H1 (cell line): ENCODE measurements around the gene PRDM10. TPM values are rescaled to one million over a fixed set of nuclear protein-coding genes. Genes with fewer than 3 reads are reported as not detected.

Experiments
- CTCF ChIA-PET: fragments of 300-600 bp; sonication (Branson Sonifier 250); formaldehyde crosslinking; loops from one replicate; lab custom pipeline; 2021; ENCODE audit not compliant: partially characterized antibody; lab: Charles Lee
- POLR2A ChIA-PET: fragments of 300-600 bp; sonication (Branson Sonifier 250); formaldehyde crosslinking; loops from one replicate; lab custom pipeline; 2021; ENCODE audit warnings: inconsistent platforms; ENCODE audit not compliant: partially characterized antibody; lab: Charles Lee
- DNase-seq, 2 experiments: peaks; one replicate each; pipeline versions ENCODE4 v3.0.0 to v3.0.0-alpha.2; 2010 to 2022; ENCODE audit warnings: low spot score in 2 of 2, low read depth in 1 of 2, mixed read lengths in 1 of 2
- FAIRE-seq: peaks from 2 replicates; lab custom pipeline; 2011; peaks lifted over from hg19 to GRCh38; lab: Jason Lieb, UNC
- H2AFZ ChIP-seq: 2 replicates; pipeline ENCODE4 v1.8.1; 2012; ENCODE audit warnings: low read length, inconsistent platforms
- H2AK5ac ChIP-seq: 2 replicates; pipeline ENCODE4 v1.6.1; 2013; ENCODE audit warnings: low read depth, low read length
- H2BK120ac ChIP-seq: replicated peaks from 2 replicates; pipeline ENCODE3; 2013; ENCODE audit warnings: low read depth, low read length, inconsistent platforms
- H2BK12ac ChIP-seq: 2 replicates; pipeline ENCODE4 v1.6.1; 2013; ENCODE audit warnings: low read depth, low read length
- H2BK15ac ChIP-seq: 2 replicates; pipeline ENCODE4 v1.6.1; 2013; ENCODE audit warnings: low read length
- H2BK20ac ChIP-seq: 2 replicates; pipeline ENCODE4 v1.6.1; 2013; ENCODE audit warnings: low read length
- H2BK5ac ChIP-seq: 2 replicates; pipeline ENCODE4 v1.6.1; 2013; ENCODE audit warnings: low read depth, low read length
- H3K14ac ChIP-seq: 2 replicates; pipeline ENCODE4 v1.6.1; 2013; ENCODE audit warnings: inconsistent platforms; ENCODE audit not compliant: insufficient read length
- H3K18ac ChIP-seq: 2 replicates; pipeline ENCODE4 v1.6.1; 2013; ENCODE audit warnings: low read length; ENCODE audit errors: extremely low read depth
- H3K23ac ChIP-seq: 2 replicates; pipeline ENCODE4 v1.6.1; 2013; ENCODE audit warnings: inconsistent platforms; ENCODE audit not compliant: insufficient read length
- H3K23me2 ChIP-seq: 2 replicates; pipeline ENCODE4 v1.6.1; 2013; ENCODE audit warnings: low read depth, low read length
- H3K27ac ChIP-seq: 2 replicates; pipeline ENCODE4 v1.6.1; 2011; ENCODE audit warnings: low read depth, low read length, inconsistent platforms
- H3K27me3 ChIP-seq, 4 experiments: replicated peaks in 1 of 4; 1 replicate in 1 of 4; 2 replicates in 3 of 4; pipeline versions ENCODE4 v1.6.1 to v1.8.1; 2011 to 2013; ENCODE audit warnings: low read length in 3 of 4, mild to moderate bottlenecking in 3 of 4, inconsistent platforms in 2 of 4, mixed read lengths in 2 of 4, moderate library complexity in 1 of 4; ENCODE audit not compliant: control insufficient read depth in 3 of 4, insufficient read depth in 3 of 4; ENCODE audit errors: extremely low read depth in 1 of 4
- H3K36me3 ChIP-seq, 4 experiments: 2 replicates each; pipeline versions ENCODE4 v1.6.1 to v1.8.1; 2011 to 2013; ENCODE audit warnings: mild to moderate bottlenecking in 4 of 4, low read length in 3 of 4, moderate library complexity in 2 of 4, control low read depth in 1 of 4, inconsistent platforms in 1 of 4; ENCODE audit not compliant: insufficient read depth in 4 of 4, control insufficient read depth in 2 of 4
- H3K4ac ChIP-seq: replicated peaks from 2 replicates; pipeline ENCODE3; 2013; ENCODE audit warnings: low read length, low read depth, mixed read lengths, inconsistent platforms; ENCODE audit not compliant: insufficient read length
- H3K4me1 ChIP-seq, 4 experiments: replicated peaks in 1 of 4; 1 replicate in 1 of 4; 2 replicates in 3 of 4; pipeline versions ENCODE4 v1.6.1 to v1.8.1; 2011 to 2013; ENCODE audit warnings: low read length in 3 of 4, inconsistent platforms in 2 of 4, mixed read lengths in 1 of 4; ENCODE audit not compliant: insufficient read depth in 4 of 4, control insufficient read depth in 3 of 4
- H3K4me2 ChIP-seq, 2 experiments: 2 replicates each; pipeline versions ENCODE4 v1.6.1 to v1.8.1; 2011 to 2013; ENCODE audit warnings: low read depth in 2 of 2, low read length in 2 of 2, control low read depth in 1 of 2, inconsistent platforms in 1 of 2, mild to moderate bottlenecking in 1 of 2; ENCODE audit not compliant: insufficient read depth in 1 of 2
- H3K4me3 ChIP-seq, 4 experiments: fragments of 200-600, 300-600 bp in 1 of 4; sonication (generic), shearing (Covaris generic), sonication (Bioruptor Twin) in 1 of 4; 2 replicates each; pipeline versions ENCODE4 v1.5.1 to v1.8.1; 2011 to 2016; ENCODE audit warnings: low read length in 4 of 4, low read depth in 3 of 4, control low read depth in 2 of 4, inconsistent platforms in 2 of 4, mild to moderate bottlenecking in 2 of 4, mixed read lengths in 1 of 4, moderate library complexity in 1 of 4; ENCODE audit not compliant: insufficient read depth in 2 of 4; ENCODE audit errors: extremely low read depth in 1 of 4
- H3K56ac ChIP-seq: replicated peaks from 2 replicates; pipeline ENCODE3; 2013; ENCODE audit warnings: low read depth, mild to moderate bottlenecking, mixed read lengths, low read length, inconsistent platforms; ENCODE audit not compliant: insufficient read length
- H3K79me1 ChIP-seq: 2 replicates; pipeline ENCODE4 v1.6.1; 2013; ENCODE audit warnings: low read depth, low read length, control low read depth
- H3K79me2 ChIP-seq, 2 experiments: 2 replicates each; pipeline versions ENCODE4 v1.6.1 to v1.8.1; 2012 to 2013; ENCODE audit warnings: low read length in 2 of 2, mild to moderate bottlenecking in 2 of 2, inconsistent platforms in 1 of 2; ENCODE audit not compliant: insufficient read depth in 2 of 2, control insufficient read depth in 1 of 2
- H3K9ac ChIP-seq, 4 experiments: replicated peaks in 1 of 4; 1 replicate in 1 of 4; 2 replicates in 3 of 4; pipeline versions ENCODE4 v1.6.1 to v1.8.1; 2011 to 2013; ENCODE audit warnings: low read depth in 3 of 4, low read length in 3 of 4, control low read depth in 2 of 4, mild to moderate bottlenecking in 2 of 4, moderate library complexity in 2 of 4, inconsistent platforms in 1 of 4; ENCODE audit errors: extremely low read depth in 1 of 4
- H3K9me3 ChIP-seq, 2 experiments: 2 replicates each; pipeline versions ENCODE4 v1.6.1 to v1.8.1; 2012 to 2013; ENCODE audit warnings: mild to moderate bottlenecking in 2 of 2, moderate library complexity in 2 of 2, control low read depth in 1 of 2, inconsistent platforms in 1 of 2, low read depth in 1 of 2, low read length in 1 of 2, mixed read lengths in 1 of 2; ENCODE audit not compliant: insufficient read depth in 2 of 2
- H4K20me1 ChIP-seq, 2 experiments: replicated peaks in 1 of 2; 2 replicates each; pipeline versions ENCODE3 to v1.8.1; 2011 to 2013; ENCODE audit warnings: inconsistent platforms in 2 of 2, low read length in 2 of 2, mild to moderate bottlenecking in 1 of 2; ENCODE audit not compliant: insufficient read depth in 2 of 2, control insufficient read depth in 1 of 2
- H4K5ac ChIP-seq: 2 replicates; pipeline ENCODE4 v1.6.1; 2013; ENCODE audit warnings: low read length, low read depth, mixed read lengths, inconsistent platforms; ENCODE audit not compliant: insufficient read length
- H4K8ac ChIP-seq: 2 replicates; pipeline ENCODE4 v1.8.0; 2013; ENCODE audit warnings: mild to moderate bottlenecking, moderate library complexity, low read length, inconsistent platforms; ENCODE audit not compliant: insufficient read depth; ENCODE audit errors: extremely low read depth
- H4K91ac ChIP-seq: replicated peaks from 2 replicates; pipeline ENCODE3; 2013; ENCODE audit warnings: low read length, mixed read lengths, inconsistent platforms; ENCODE audit not compliant: insufficient read length
- BRCA1 ChIP-seq: IDR thresholded peaks from 2 replicates; pipeline ENCODE4 v1.6.1; 2012; ENCODE audit warnings: low read depth, low read length, improper control_type of control experiment
- CTCF ChIP-seq, 3 experiments: IDR thresholded peaks; 1 replicate in 2 of 3; 2 replicates in 1 of 3; pipeline versions ENCODE4 v1.5.1 to v1.6.1; 2011; ENCODE audit warnings: low read length in 3 of 3, mild to moderate bottlenecking in 3 of 3, inconsistent platforms in 2 of 3, low read depth in 1 of 3, moderate library complexity in 1 of 3; ENCODE audit not compliant: insufficient read depth in 1 of 3; ENCODE audit errors: control extremely low read depth in 1 of 3
- EZH2 ChIP-seq: fragments of 200-600 bp; sonication (generic); IDR thresholded peaks from 2 replicates; pipeline ENCODE4 v1.7.1; 2012; ENCODE audit warnings: low read depth, mild to moderate bottlenecking, moderate library complexity, low read length, inconsistent platforms; ENCODE audit not compliant: severe bottlenecking
- TEAD4 ChIP-seq: IDR thresholded peaks from 2 replicates; pipeline ENCODE4 v1.6.1; 2012; ENCODE audit warnings: low read depth, low read length, inconsistent platforms, mixed read lengths
- WGBS, 2 experiments: shearing (Covaris generic) in 1 of 2; methylation state at CpG; one replicate each; pipeline versions ENCODE4 v1.1.6 to v1.1.7; 2013 to 2015; ENCODE audit warnings: low lambda C conversion rate in 2 of 2, mixed read lengths in 2 of 2, inconsistent platforms in 1 of 2, low coverage in 1 of 2, missing lambda C conversion rate in 1 of 2; ENCODE audit not compliant: insufficient replicate concordance in 2 of 2, insufficient coverage in 1 of 2, insufficient read length in 1 of 2; ENCODE audit errors: extremely low coverage in 1 of 2, missing lambda C conversion rate in 1 of 2; 5-methylcytosine and 5-hydroxymethylcytosine counted together
- long read RNA-seq, 2 experiments: library from RNA in 1 of 2; library from capped mRNA in 1 of 2; stranded (forward); transcript quantifications; one replicate each; pipeline ENCODE4 v2.0.0, GENCODE V29; 2021; ENCODE audit warnings: inconsistent platforms in 1 of 2
- polyA minus RNA-seq, 3 experiments: library from RNA; depleted of rRNA, polyadenylated mRNA; stranded (reverse); fragments of >200 nt; gene quantifications; 1 replicate in 2 of 3; 2 replicates in 1 of 3; pipeline ENCODE4 v1.2.3, GENCODE V29; 2011
- polyA plus RNA-seq, 7 experiments: library from polyadenylated mRNA; depleted of rRNA in 3 of 7; stranded (reverse) in 5 of 7; unstranded in 2 of 7; fragments of >200 nt in 5 of 7; fragments of 200-250 nt in 2 of 7; gene quantifications; 1 replicate in 5 of 7; 2 replicates in 1 of 7; 4 replicates in 1 of 7; pipeline versions ENCODE4 v1.2.1 to v1.2.3, GENCODE V29; 2011 to 2013; ENCODE audit warnings: missing spikeins in 2 of 7, mixed read lengths in 2 of 7
- total RNA-seq: library from RNA; stranded (reverse); fragmentation: NEBNext Ultra II Directional; extraction: Animal tissue kit (Norgen Biotek cat#: 25700); gene quantifications from 2 replicates; pipeline ENCODE4 v1.2.1, GENCODE V29; 2021

PRDM10 gene
- total RNA-seq (16.0 and 19.2 TPM in 2 replicates), polyA plus RNA-seq (2011; rRNA removed) (15.5 and 20.8 TPM in 2 replicates), polyA minus RNA-seq (2011; rRNA and poly(A)+ RNA removed) (58.7 and 59.5 TPM in 2 replicates)
- polyA plus RNA-seq (2011; cell fraction: cytosol; rRNA removed) = 9.2 TPM
- 35.9 TPM for polyA plus RNA-seq (2011; cell fraction: nucleus; rRNA removed)
- polyA plus RNA-seq (2012, experiment 1 of 2) = 6.6 to 9.0 TPM (median 7.2 TPM) in 4 replicates
- 0.45 TPM for polyA plus RNA-seq (2012, experiment 2 of 2)
- polyA plus RNA-seq (2013, experiment 1 of 2) = 6.9 TPM
- 6.1 TPM for polyA plus RNA-seq (2013, experiment 2 of 2)
- polyA minus RNA-seq (2011; cell fraction: cytosol; rRNA and poly(A)+ RNA removed) = 25.2 TPM
- polyA minus RNA-seq (2011; cell fraction: nucleus; rRNA and poly(A)+ RNA removed) = 20.4 TPM
- long read RNA-seq, experiment 1, partial matches to known transcripts = 3 of 11 reads
- long read RNA-seq, experiment 1, other reads (novel, unspliced or antisense) = 8 of 11 reads
- long read RNA-seq, experiment 2, partial matches to known transcripts = 1 of 2 reads
- long read RNA-seq, experiment 2, other reads (novel, unspliced or antisense) = 1 of 2 reads

DNA sequence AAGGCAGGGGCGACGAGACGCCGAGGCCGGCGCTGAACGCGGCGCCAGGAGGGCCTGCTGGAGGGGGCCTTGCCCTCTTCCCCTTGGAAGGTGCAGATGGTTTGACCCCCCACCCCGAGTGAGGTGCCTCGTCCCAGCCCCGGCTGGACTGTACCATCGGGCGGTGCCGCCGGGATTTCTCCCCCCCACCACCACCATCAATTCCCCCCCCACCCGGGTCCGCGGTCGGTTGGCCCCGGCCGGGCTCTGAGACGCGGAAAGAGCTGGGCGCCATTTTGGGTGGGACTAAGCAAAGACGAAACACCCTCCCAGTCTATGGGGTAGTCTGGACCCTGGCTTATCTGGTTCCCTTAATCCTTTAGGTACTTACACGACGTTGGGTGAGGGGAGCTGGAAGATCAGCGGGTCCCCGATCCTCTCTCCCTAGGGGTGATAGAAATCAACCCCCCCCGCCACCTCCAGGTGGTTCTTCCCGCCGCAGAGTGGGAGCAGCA, at the start of gene PRDM10:
PRDM10 (minus strand) TSS at position 484 of the 494 bp plus-strand sequence. CDS start 41,871 bp downstream, outside the sequence.
- H3K79me2 ChIP-seq = peaks cover 0 to 42% of the 10 kb centered on the region in 2 experiments; a peak in 3 of 4 replicates
- ChIA-PET POLR2A (interaction anchor here (0.7 to 5.1 kb wide), 27 partner anchors 8 to 414 kb away, joined by 3 to 48 read pairs (median 4); partner anchors contain the start of gene APLP2), CTCF (interaction anchor here (0.6 to 2.8 kb wide), 3 partner anchors 10 to 53 kb away, joined by 3 to 16 read pairs (median 3); no protein-coding TSS in a partner anchor)
- H3K4me1 ChIP-seq = peaks cover 0 to 2% (median 0%) of the 10 kb centered on the region in 4 experiments; a peak in 3 of 7 replicates
- H3K27ac ChIP-seq = peak within 1 kb of the TSS; percentile 99
- H2BK20ac ChIP-seq = no peak within 1 kb of the TSS
- 1% methylated on average over 18 of the region's 33 CpGs; no CpG with 5 or more reads in 1 of the 2 experiments for WGBS, 2 experiments
- H2AFZ ChIP-seq = peak within 1 kb of the TSS; percentile 99
- H3K4ac ChIP-seq = peak within 1 kb of the TSS; percentile 81
- H2BK15ac ChIP-seq = 0 out of 2 replicates have a peak within 1 kb of the TSS, but pooled peaks have one; percentile 77
- H3K27me3 ChIP-seq = no peaks in the 10 kb centered on the region
- peak within 1 kb of the TSS; percentile 100 for H3K18ac ChIP-seq
- peaks cover 0 to 4% of the 10 kb centered on the region in 2 experiments for H4K20me1 ChIP-seq
- peak within 1 kb of the TSS; percentile 94 for H2BK120ac ChIP-seq
- peak within 1 kb of the TSS; percentile 99 to 100 (median 99) for H3K9ac ChIP-seq
- H3K23me2 ChIP-seq = peaks cover 16% of the 10 kb centered on the region
- no peak within 1 kb of the TSS for H2AK5ac ChIP-seq
- H3K14ac ChIP-seq = no peak within 1 kb of the TSS
- peak within 1 kb of the TSS; percentile 99 for H2BK5ac ChIP-seq
- peak within 1 kb of the TSS; percentile 100 for H2BK12ac ChIP-seq
- H3K9me3 ChIP-seq = no peaks in the 10 kb centered on the region
- no peaks in the 10 kb centered on the region for H3K36me3 ChIP-seq
- H4K8ac ChIP-seq = peak within 1 kb of the TSS; percentile 99
- H3K79me1 ChIP-seq = no peaks in the 10 kb centered on the region
- peak within 1 kb of the TSS; percentile 62 to 80 (median 77) for H3K4me3 ChIP-seq
- peak in 1 of 2 experiments; percentile 90 for DNase-seq
- peak within 1 kb of the TSS; percentile 96 for H4K5ac ChIP-seq
- no peak for FAIRE-seq
- H3K56ac ChIP-seq = peak within 1 kb of the TSS; percentile 88
- peak within 1 kb of the TSS; percentile 93 for H4K91ac ChIP-seq
- H3K23ac ChIP-seq = no peak within 1 kb of the TSS
- H3K4me2 ChIP-seq = peak within 1 kb of the TSS; percentile 89 to 96
- TF ChIP-seq BRCA1 = no peak; the same call in 1 of the 2 replicates
- TF ChIP-seq EZH2 = no peak
- TF ChIP-seq TEAD4 = no peak
- TF ChIP-seq CTCF (IDR thresholded peaks at IDR 0.05; ENCODE audit: control extremely low read depth in 1 of 3, insufficient read depth in 1 of 3, low read depth in 1 of 3, low read length in 3 of 3) = no peak
